HEK293T (cell line): ENCODE measurements around the gene TMEM229B.

Experiments
- ARNT ChIP-seq: fragments of 450-650 bp; IDR thresholded peaks from 2 replicates; pipeline ENCODE4 v1.6.1; 2017; ENCODE audit warnings: mild to moderate bottlenecking
- CTBP1 ChIP-seq: fragments of 450-650 bp; IDR thresholded peaks from 2 replicates; pipeline ENCODE4 v1.6.1; 2016; ENCODE audit warnings: borderline replicate concordance
- ELF4 ChIP-seq: fragments of 450-650 bp; IDR thresholded peaks from 2 replicates; pipeline ENCODE4 v1.6.1; 2017; ENCODE audit warnings: antibody characterized with exemption
- FOXA1 ChIP-seq: fragments of 450-650 bp; IDR thresholded peaks from 2 replicates; pipeline ENCODE4 v1.6.1; 2016; ENCODE audit warnings: mild to moderate bottlenecking
- FOXK2 ChIP-seq: fragments of 450-650 bp; IDR thresholded peaks from 2 replicates; pipeline ENCODE4 v1.6.1; 2016; ENCODE audit warnings: mild to moderate bottlenecking
- FOXM1 ChIP-seq: fragments of 450-650 bp; IDR thresholded peaks from 2 replicates; pipeline ENCODE4 v1.6.1; 2017; ENCODE audit warnings: mild to moderate bottlenecking, borderline replicate concordance
- HDGF ChIP-seq: fragments of 450-650 bp; IDR thresholded peaks from 2 replicates; pipeline ENCODE4 v1.6.1; 2017; ENCODE audit warnings: antibody characterized with exemption, borderline replicate concordance
- L3MBTL2 ChIP-seq: fragments of 450-650 bp; conservative IDR thresholded peaks from 2 replicates; pipeline ENCODE4 v1.6.1; 2016; ENCODE audit warnings: mild to moderate bottlenecking
- NFRKB ChIP-seq: fragments of 450-650 bp; IDR thresholded peaks from 2 replicates; pipeline ENCODE4 v1.6.1; 2016; ENCODE audit warnings: mild to moderate bottlenecking, moderate library complexity
- PKNOX1 ChIP-seq: fragments of 450-650 bp; IDR thresholded peaks from 2 replicates; pipeline ENCODE4 v1.6.1; 2016
- SP1 ChIP-seq: fragments of 450-650 bp; IDR thresholded peaks from 2 replicates; pipeline ENCODE4 v1.6.1; 2017
- SUZ12 ChIP-seq: fragments of 450-650 bp; IDR thresholded peaks from 2 replicates; pipeline ENCODE4 v1.6.1; 2016; ENCODE audit warnings: mild to moderate bottlenecking
- TARDBP ChIP-seq: fragments of 450-650 bp; IDR thresholded peaks from 2 replicates; pipeline ENCODE4 v1.6.1; 2016
- ZNF384 ChIP-seq: fragments of 450-650 bp; IDR thresholded peaks from 2 replicates; pipeline ENCODE4 v1.6.1; 2016

GRCh38 chr14:67508956-67509355 lies 20.4 kb upstream of the TMEM229B start:
- TF ChIP-seq SP1 (no peak), SUZ12 (no peak), FOXM1 (no peak), ARNT (no peak), CTBP1 (no peak), TARDBP (no peak), NFRKB (no peak), FOXK2 (no peak), ZNF384 (no peak), HDGF (no peak), FOXA1 (no peak), PKNOX1 (no peak), ELF4 (no peak), L3MBTL2 (no peak)
